ENCODE data around the gene MAP3K10.
"Not testable (repeated sequence)": the region's sequence is repeated elsewhere in the genome, so short reads cannot be mapped to it uniquely, and the experiment has no call there.

The MAP3K10 gene

DNA sequence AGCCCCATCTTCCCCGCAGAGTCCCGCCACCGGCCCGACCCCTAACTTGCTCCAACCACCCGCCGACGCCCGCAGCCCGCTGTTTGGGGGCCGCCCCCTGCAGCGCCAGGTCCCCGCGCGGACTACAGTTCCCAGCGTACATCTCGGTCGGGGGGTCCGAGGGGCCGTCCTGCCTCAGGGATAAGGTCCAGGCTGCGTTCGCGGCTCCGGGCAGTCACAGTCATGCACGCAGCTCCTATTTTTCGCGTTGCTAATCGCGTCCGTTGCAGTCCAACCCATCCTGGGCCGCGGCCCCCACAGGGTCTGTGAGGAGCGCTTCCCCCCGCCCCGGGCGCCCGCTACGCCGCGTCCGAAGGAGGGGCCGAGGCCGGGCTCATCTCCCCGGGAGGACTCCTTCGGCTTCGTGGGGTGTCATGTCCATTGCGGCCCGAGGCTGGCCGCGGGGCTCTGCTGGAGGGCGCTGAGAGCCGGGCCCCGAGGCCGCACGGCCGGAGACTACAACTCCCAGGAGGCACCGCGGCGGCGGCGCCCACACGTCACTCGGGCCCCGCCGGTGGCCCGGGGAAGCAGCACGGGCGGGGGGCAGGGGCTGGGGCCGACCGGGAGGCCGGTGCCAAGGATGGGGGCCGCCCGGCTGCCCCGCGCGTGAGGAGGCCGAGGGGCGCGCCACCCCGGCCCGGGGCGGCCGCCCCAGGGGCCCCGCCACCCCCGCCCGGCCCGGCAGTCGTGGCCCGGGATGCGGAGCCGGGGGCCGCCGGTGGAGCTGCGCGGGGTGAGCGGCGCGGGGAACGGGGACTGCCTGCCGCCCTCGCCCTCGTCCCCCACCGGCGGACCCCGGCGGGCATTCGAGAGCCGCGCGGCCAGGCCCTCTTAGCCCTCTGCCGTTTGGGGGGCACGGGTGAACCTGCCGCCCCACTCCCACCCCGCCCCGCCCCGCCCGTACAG is at the start of gene MAP3K10:
MAP3K10 (plus strand) TSS at position 536 of the 945 bp plus-strand sequence. CDS start 606 bp downstream, outside the sequence.
- DNase-seq (ENCODE audit: low read depth, low spot score) = no peak
- Histone ChIP-seq H3K27ac (peak within 1 kb of the TSS; percentile 76), H3K4me3 (peak within 1 kb of the TSS; percentile 96), H3K9ac (ENCODE audit: insufficient read length) (peak within 1 kb of the TSS; percentile 90), H3K9me3 (ENCODE audit: low read depth, low read length) (no peaks in the 10 kb centered on the region), H3K36me3 (ENCODE audit: insufficient read depth, low read length) (no peaks in the 10 kb centered on the region)
- TF ChIP-seq FOXP2 (optimal IDR thresholded peaks at IDR 0.05; ENCODE audit: control extremely low read depth, extremely low read length, insufficient read depth) (no peak), POLR2AphosphoS5 (IDR thresholded peaks at IDR 0.05; ENCODE audit: borderline replicate concordance, low read depth, low read length) (peak; percentile 11; the same call in 1 of the 2 replicates), EZH2 (IDR thresholded peaks at IDR 0.05) (no peak)

DNA sequence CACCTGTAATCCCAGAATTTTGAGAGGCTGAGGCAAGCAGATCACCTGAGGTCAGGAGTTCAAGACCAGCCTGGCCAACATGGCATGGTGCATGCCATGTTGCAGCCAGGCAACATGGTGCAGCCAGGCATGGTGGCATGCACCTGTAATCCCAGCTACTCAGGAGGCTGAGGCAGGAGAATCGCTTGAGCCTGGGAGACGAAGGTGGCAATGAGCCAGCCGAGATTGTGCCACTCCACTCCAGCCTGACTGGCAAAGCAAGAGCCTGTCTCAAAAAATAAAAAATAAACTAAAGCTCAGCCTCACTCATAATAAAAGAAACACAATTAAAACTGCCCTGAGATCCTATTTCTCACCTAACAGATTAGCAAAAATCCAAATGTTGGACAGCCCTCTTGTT is 49.7 kb upstream of the MAP3K10 start:
- no peaks in the 10 kb centered on the region for H3K9me3 ChIP-seq (ENCODE audit: low read depth, low read length)
- H3K27ac ChIP-seq = 0 out of 2 replicates have a peak overlapping the region, but pooled peaks have one; percentile 14
- no peaks in the 10 kb centered on the region for H3K36me3 ChIP-seq (ENCODE audit: insufficient read depth, low read length)
- no peak overlapping the region for H3K4me3 ChIP-seq
- H3K9ac ChIP-seq (ENCODE audit: insufficient read length) = no peak overlapping the region
- DNase-seq (ENCODE audit: low read depth, low spot score) = no peak
- TF ChIP-seq POLR2AphosphoS5 (IDR thresholded peaks at IDR 0.05; ENCODE audit: borderline replicate concordance, low read depth, low read length) = no peak
- TF ChIP-seq EZH2 (IDR thresholded peaks at IDR 0.05) = no peak
- no peak for TF ChIP-seq FOXP2 (optimal IDR thresholded peaks at IDR 0.05; ENCODE audit: control extremely low read depth, extremely low read length, insufficient read depth)

DNA sequence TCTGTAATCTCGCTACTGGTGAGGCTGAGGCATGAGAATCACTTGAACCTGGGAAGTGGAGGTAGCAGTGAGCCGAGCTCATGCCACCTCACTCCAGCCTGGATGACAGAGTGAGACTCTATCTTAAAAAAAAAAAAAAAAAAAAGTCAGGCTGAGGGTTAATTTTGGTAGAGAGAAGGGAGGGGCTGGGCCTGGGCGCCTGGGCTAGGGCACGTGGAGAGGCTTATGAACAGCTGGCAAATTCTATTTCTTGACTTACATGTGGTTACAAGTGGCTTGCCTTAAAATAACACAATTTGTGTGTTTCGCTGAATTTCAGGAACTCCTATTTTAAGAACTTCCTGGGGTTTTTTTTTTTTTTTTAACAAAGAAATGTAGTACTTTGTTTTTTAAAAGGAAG is 47.6 kb upstream of the MAP3K10 start:
- Histone ChIP-seq H3K9ac (ENCODE audit: insufficient read length) (peak overlapping the region; percentile 67), H3K27ac (peak overlapping the region; percentile 98), H3K4me3 (peak overlapping the region; percentile 70), H3K36me3 (ENCODE audit: insufficient read depth, low read length) (no peaks in the 10 kb centered on the region), H3K9me3 (ENCODE audit: low read depth, low read length) (no peaks in the 10 kb centered on the region)
- TF ChIP-seq POLR2AphosphoS5 (IDR thresholded peaks at IDR 0.05; ENCODE audit: borderline replicate concordance, low read depth, low read length) (no peak), FOXP2 (optimal IDR thresholded peaks at IDR 0.05; ENCODE audit: control extremely low read depth, extremely low read length, insufficient read depth) (no peak), EZH2 (IDR thresholded peaks at IDR 0.05) (no peak)
- peak; percentile 80 for DNase-seq (ENCODE audit: low read depth, low spot score)

GRCh38 chr19:40144151-40144550 is 47.1 kb upstream of the MAP3K10 start:
- DNase-seq (ENCODE audit: low read depth, low spot score) = peak; percentile 92
- TF ChIP-seq POLR2AphosphoS5 (IDR thresholded peaks at IDR 0.05; ENCODE audit: borderline replicate concordance, low read depth, low read length) (no peak), FOXP2 (optimal IDR thresholded peaks at IDR 0.05; ENCODE audit: control extremely low read depth, extremely low read length, insufficient read depth) (no peak), EZH2 (IDR thresholded peaks at IDR 0.05) (no peak)
- Histone ChIP-seq H3K4me3 (peak overlapping the region; percentile 70), H3K27ac (peak overlapping the region; percentile 98), H3K36me3 (ENCODE audit: insufficient read depth, low read length) (no peaks in the 10 kb centered on the region), H3K9ac (ENCODE audit: insufficient read length) (peak overlapping the region; percentile 67), H3K9me3 (ENCODE audit: low read depth, low read length) (no peaks in the 10 kb centered on the region)

GRCh38 chr19:40144947-40145748 is 46.1 kb upstream of the MAP3K10 start:
- Histone ChIP-seq H3K4me3 (peak overlapping the region; percentile 42; the same call in 1 of the 2 replicates), H3K27ac (peak overlapping the region; percentile 98)

GRCh38 chr19:40145749-40146029 is 45.5 kb upstream of the MAP3K10 start:
- H3K9me3 ChIP-seq (ENCODE audit: low read depth, low read length); DNase-seq (ENCODE audit: low read depth, low spot score); H3K9ac ChIP-seq (ENCODE audit: insufficient read length); H3K36me3 ChIP-seq (ENCODE audit: insufficient read depth, low read length); H3K4me3 ChIP-seq: not testable (repeated sequence)
- peak overlapping the region; percentile 98 for H3K27ac ChIP-seq

More at GRCh38 chr19:40144947-40145748, 46.1 kb upstream of the MAP3K10 start:
- peak overlapping the region; percentile 53 for H3K9ac ChIP-seq (ENCODE audit: insufficient read length)
- H3K36me3 ChIP-seq (ENCODE audit: insufficient read depth, low read length) = no peaks in the 10 kb centered on the region; the same call in 1 of the 2 replicates
- no peaks in the 10 kb centered on the region for H3K9me3 ChIP-seq (ENCODE audit: low read depth, low read length)
- no peak for TF ChIP-seq EZH2 (IDR thresholded peaks at IDR 0.05)
- peak; percentile 31; the same call in 1 of the 2 replicates for TF ChIP-seq POLR2AphosphoS5 (IDR thresholded peaks at IDR 0.05; ENCODE audit: borderline replicate concordance, low read depth, low read length)
- peak; percentile 64 for DNase-seq (ENCODE audit: low read depth, low spot score)

DNA sequence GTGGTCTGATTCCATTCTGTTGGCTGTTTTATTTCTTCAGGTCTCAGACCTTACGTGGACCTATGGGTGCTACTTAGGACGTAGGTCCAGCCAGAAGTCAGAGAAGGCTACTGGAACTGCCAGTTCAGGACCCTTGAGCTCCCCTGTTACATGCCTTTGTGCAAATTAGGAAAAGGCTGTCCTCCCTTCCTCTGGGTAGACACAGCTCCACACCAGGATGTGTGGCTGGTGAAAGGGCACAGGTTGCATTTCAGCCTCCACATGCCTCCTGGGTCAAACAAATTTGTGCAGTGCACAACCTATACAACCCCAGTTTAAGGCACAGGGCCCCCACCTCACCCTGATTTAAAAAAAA is 43.9 kb upstream of the MAP3K10 start:
- peak overlapping the region; percentile 90 for H3K27ac ChIP-seq
- H3K9me3 ChIP-seq (ENCODE audit: low read depth, low read length) = no peaks in the 10 kb centered on the region
- TF ChIP-seq POLR2AphosphoS5 (IDR thresholded peaks at IDR 0.05; ENCODE audit: borderline replicate concordance, low read depth, low read length) (no peak), EZH2 (IDR thresholded peaks at IDR 0.05) (no peak), FOXP2 (optimal IDR thresholded peaks at IDR 0.05; ENCODE audit: control extremely low read depth, extremely low read length, insufficient read depth) (no peak)
- H3K9ac ChIP-seq (ENCODE audit: insufficient read length) = peak overlapping the region; percentile 78
- H3K4me3 ChIP-seq = peak overlapping the region; percentile 74
- no peak for DNase-seq (ENCODE audit: low read depth, low spot score)
- no peaks in the 10 kb centered on the region; the same call in 1 of the 2 replicates for H3K36me3 ChIP-seq (ENCODE audit: insufficient read depth, low read length)

- H3K4me3 ChIP-seq = peak overlapping the region; percentile 74
- peak overlapping the region; percentile 78 for H3K9ac ChIP-seq (ENCODE audit: insufficient read length)
- H3K9me3 ChIP-seq (ENCODE audit: low read depth, low read length) = no peaks in the 10 kb centered on the region
- peak overlapping the region; percentile 90 for H3K27ac ChIP-seq
- no peaks in the 10 kb centered on the region; the same call in 1 of the 2 replicates for H3K36me3 ChIP-seq (ENCODE audit: insufficient read depth, low read length)
- DNase-seq (ENCODE audit: low read depth, low spot score) = peak; percentile 89
- TF ChIP-seq POLR2AphosphoS5 (IDR thresholded peaks at IDR 0.05; ENCODE audit: borderline replicate concordance, low read depth, low read length) = peak; percentile 72
- TF ChIP-seq EZH2 (IDR thresholded peaks at IDR 0.05) = no peak
- no peak for TF ChIP-seq FOXP2 (optimal IDR thresholded peaks at IDR 0.05; ENCODE audit: control extremely low read depth, extremely low read length, insufficient read depth)
These were observed 43.4 kb upstream of the MAP3K10 start for GRCh38 chr19:40147693-40148347.

All from SK-N-MC (cell line).